WTC11 (cell line): ENCODE data around the gene RNF126. TPM values are rescaled to one million over a fixed set of nuclear protein-coding genes. Genes with fewer than 3 reads are reported as not detected.

Experiments
- ATF1 ChIP-seq: sonication (generic); formaldehyde crosslinking; IDR thresholded peaks from 2 replicates; pipeline ENCODE4 v1.8.1; 2023; ENCODE audit warnings: mild to moderate bottlenecking, moderate library complexity, missing genetic modification reagents
- CDX4 ChIP-seq: fragments of 250-450 bp; sonication (Bioruptor Pico); IDR thresholded peaks from 2 replicates; pipeline ENCODE4 v1.9.0; 2021; ENCODE audit warnings: moderate library complexity, mild to moderate bottlenecking, inconsistent platforms, borderline replicate concordance
- CREM ChIP-seq: sonication (generic); formaldehyde crosslinking; IDR thresholded peaks from 2 replicates; pipeline ENCODE4 v1.8.1; 2022; ENCODE audit warnings: mild to moderate bottlenecking, missing genetic modification reagents, moderate library complexity
- E2F5 ChIP-seq: sonication (generic); formaldehyde crosslinking; IDR thresholded peaks from 2 replicates; pipeline ENCODE4 v1.8.1; 2022; ENCODE audit warnings: mild to moderate bottlenecking, moderate library complexity, missing genetic modification reagents
- EMX1 ChIP-seq: fragments of 250-450 bp; sonication (Bioruptor Pico); IDR thresholded peaks from 2 replicates; pipeline ENCODE4 v1.8.0; 2021; ENCODE audit warnings: mild to moderate bottlenecking
- ERG ChIP-seq: fragments of 250-450 bp; sonication (Bioruptor Pico); IDR thresholded peaks from 2 replicates; pipeline ENCODE4 v1.8.0; 2021; ENCODE audit warnings: mild to moderate bottlenecking
- GABPB1 ChIP-seq: sonication (generic); formaldehyde crosslinking; IDR thresholded peaks from 2 replicates; pipeline ENCODE4 v1.8.1; 2023; ENCODE audit warnings: mild to moderate bottlenecking, missing genetic modification reagents
- MLX ChIP-seq: sonication (generic); formaldehyde crosslinking; IDR thresholded peaks from 2 replicates; pipeline ENCODE4 v1.8.1; 2023; ENCODE audit warnings: mild to moderate bottlenecking, missing genetic modification reagents, moderate library complexity
- NFE2L1 ChIP-seq: sonication (generic); formaldehyde crosslinking; IDR thresholded peaks from 2 replicates; pipeline ENCODE4 v1.8.1; 2023; ENCODE audit warnings: missing genetic modification reagents
- NR1H2 ChIP-seq: sonication (generic); formaldehyde crosslinking; IDR thresholded peaks from 2 replicates; pipeline ENCODE4 v1.9.0; 2021; ENCODE audit warnings: mild to moderate bottlenecking, moderate library complexity, missing genetic modification reagents
- PRDM15 ChIP-seq: sonication (generic); formaldehyde crosslinking; IDR thresholded peaks from 2 replicates; pipeline ENCODE4 v1.8.0; 2022; ENCODE audit warnings: missing genetic modification reagents
- RELA ChIP-seq: sonication (generic); formaldehyde crosslinking; IDR thresholded peaks from 2 replicates; pipeline ENCODE4 v1.8.1; 2022; ENCODE audit warnings: missing genetic modification reagents, mild to moderate bottlenecking, borderline replicate concordance
- SMAD3 ChIP-seq: sonication (generic); formaldehyde crosslinking; IDR thresholded peaks from 2 replicates; pipeline ENCODE4 v1.8.0; 2022; ENCODE audit warnings: missing genetic modification reagents, mild to moderate bottlenecking, borderline replicate concordance
- STAT6 ChIP-seq: sonication (generic); formaldehyde crosslinking; conservative IDR thresholded peaks from 2 replicates; pipeline ENCODE4 v1.8.1; 2023; ENCODE audit warnings: mild to moderate bottlenecking, low read depth, missing genetic modification reagents, moderate library complexity
- TEAD1 ChIP-seq: sonication (generic); formaldehyde crosslinking; IDR thresholded peaks from 2 replicates; pipeline ENCODE4 v1.8.0; 2022; ENCODE audit warnings: mild to moderate bottlenecking, missing genetic modification reagents
- USF2 ChIP-seq: sonication (generic); formaldehyde crosslinking; IDR thresholded peaks from 2 replicates; pipeline ENCODE4 v1.8.1; 2023; ENCODE audit warnings: mild to moderate bottlenecking, missing genetic modification reagents, moderate library complexity
- ZBTB21 ChIP-seq: sonication (generic); formaldehyde crosslinking; IDR thresholded peaks from 2 replicates; pipeline ENCODE4 v1.8.1; 2023; ENCODE audit warnings: mild to moderate bottlenecking, missing genetic modification reagents, borderline replicate concordance
- ZNF121 ChIP-seq: sonication (generic); formaldehyde crosslinking; IDR thresholded peaks from 2 replicates; pipeline ENCODE4 v1.8.0; 2023; ENCODE audit warnings: missing genetic modification reagents
- ZNF281 ChIP-seq: sonication (generic); formaldehyde crosslinking; IDR thresholded peaks from 2 replicates; pipeline ENCODE4 v1.8.0; 2023; ENCODE audit warnings: mild to moderate bottlenecking, missing genetic modification reagents
- ZNF396 ChIP-seq: fragments of 250-450 bp; sonication (Bioruptor Pico); IDR thresholded peaks from 2 replicates; pipeline ENCODE4 v1.8.0; 2021; ENCODE audit warnings: mild to moderate bottlenecking, moderate library complexity, borderline replicate concordance
- ZNF425 ChIP-seq: fragments of 250-450 bp; sonication (Bioruptor Pico); conservative IDR thresholded peaks from 2 replicates; pipeline ENCODE4 v1.9.0; 2021; ENCODE audit warnings: mild to moderate bottlenecking
- ZNF671 ChIP-seq: fragments of 250-450 bp; sonication (Bioruptor Pico); IDR thresholded peaks from 2 replicates; pipeline ENCODE4 v1.8.0; 2021; ENCODE audit warnings: mild to moderate bottlenecking
- total RNA-seq: library from RNA; stranded (reverse); gene quantifications from 3 replicates; pipeline ENCODE4 v1.2.3, GENCODE V29; 2021

The RNF126 gene
- total RNA-seq, 1 experiment from 2014 or later: 84.4 TPM

GRCh38 chr19:662962-663681, at the start of gene RNF126 (continued):
- TF ChIP-seq STAT6 (CRISPR knock-in tag) (no peak), ZNF671 (no peak), PRDM15 (CRISPR knock-in tag) (no peak), MLX (no peak), E2F5 (peak; percentile 47; the same call in 1 of the 2 replicates), ZNF281 (CRISPR knock-in tag) (no peak), CDX4 (CRISPR knock-in tag) (no peak), ERG (CRISPR knock-in tag) (no peak), USF2 (CRISPR knock-in tag) (peak; percentile 47), TEAD1 (CRISPR knock-in tag) (peak; percentile 53; the same call in 1 of the 2 replicates), NR1H2 (CRISPR knock-in tag) (no peak), ZNF121 (CRISPR knock-in tag) (no peak), ZNF396 (CRISPR knock-in tag) (no peak), ZNF425 (CRISPR knock-in tag) (no peak), SMAD3 (CRISPR knock-in tag) (no peak), ATF1 (no peak), NFE2L1 (CRISPR knock-in tag) (no peak), RELA (CRISPR knock-in tag) (no peak), ZBTB21 (CRISPR knock-in tag) (no peak), GABPB1 (CRISPR knock-in tag) (no peak), CREM (peak; percentile 33; the same call in 1 of the 2 replicates), EMX1 (CRISPR knock-in tag) (peak; percentile 43; the same call in 1 of the 2 replicates)
